HG03521 (cell line): Measurements from ENCODE around the gene TMEM106C.

Experiments
- ATAC-seq: cut with Tn5 transposase; IDR thresholded peaks from one replicate; pipeline ENCODE4 v1.9.1; 2021; ENCODE audit warnings: mild to moderate bottlenecking, moderate library complexity; ENCODE audit not compliant: unreplicated experiment

The TMEM106C gene

DNA sequence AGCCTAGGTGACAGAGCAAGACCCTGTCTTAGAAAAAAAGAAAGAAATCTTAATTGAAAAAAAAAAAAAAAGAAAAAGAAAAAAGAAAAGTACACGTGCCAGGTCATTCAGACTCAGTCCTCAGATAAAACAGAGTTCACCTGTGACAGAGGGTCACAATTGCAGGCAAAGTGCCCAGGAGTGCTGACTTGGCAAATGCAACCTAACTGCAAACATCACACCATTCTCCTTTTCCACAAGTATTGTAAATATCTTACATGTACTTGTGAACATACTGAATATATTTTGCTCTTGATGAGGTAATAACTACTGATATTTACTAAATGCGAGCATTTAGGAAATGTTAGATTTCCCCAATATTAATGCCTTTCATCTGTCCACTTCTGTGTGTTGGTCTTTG is 49.9 kb downstream of the TMEM106C start:
- no peak for ATAC-seq

DNA sequence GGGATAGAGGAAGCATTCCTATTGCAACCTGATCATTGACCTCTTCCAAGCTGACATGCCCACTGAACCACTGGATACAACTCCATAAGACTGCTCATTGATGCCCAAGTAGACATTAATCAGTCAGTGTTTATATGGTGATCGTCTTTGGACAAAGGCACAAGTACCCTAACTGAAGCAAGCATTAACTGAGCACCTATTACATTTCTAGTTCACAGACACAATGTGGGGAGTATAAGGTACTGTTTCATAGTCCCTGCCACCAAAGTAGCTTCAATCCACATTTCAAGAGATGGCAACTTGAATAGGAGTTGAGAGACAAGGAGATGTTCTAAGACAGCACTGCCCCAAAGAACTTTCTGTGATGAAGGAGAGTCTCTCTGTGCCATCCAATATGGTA is 51.7 kb downstream of the TMEM106C start:
- no peak for ATAC-seq

DNA sequence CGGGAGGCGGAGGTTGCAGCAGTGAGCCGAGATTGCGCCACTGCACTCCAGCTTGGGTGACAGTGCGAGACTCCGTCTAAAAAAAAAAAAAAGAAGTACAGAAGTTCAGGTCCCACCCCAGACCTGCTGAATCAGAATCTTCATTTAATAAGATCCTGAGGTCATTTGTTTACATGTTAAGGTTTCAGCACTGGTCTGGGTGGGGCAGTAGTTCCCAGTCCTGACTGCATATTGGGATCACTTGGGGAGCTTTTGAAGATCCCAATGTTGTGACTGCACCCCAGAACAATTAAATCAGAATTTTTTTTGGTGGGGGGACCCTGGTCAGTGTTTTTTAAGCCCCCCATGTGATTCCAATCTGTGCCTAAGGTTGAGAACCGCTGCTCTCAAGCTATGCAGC is 52.6 kb downstream of the TMEM106C start:
- no peak for ATAC-seq

DNA sequence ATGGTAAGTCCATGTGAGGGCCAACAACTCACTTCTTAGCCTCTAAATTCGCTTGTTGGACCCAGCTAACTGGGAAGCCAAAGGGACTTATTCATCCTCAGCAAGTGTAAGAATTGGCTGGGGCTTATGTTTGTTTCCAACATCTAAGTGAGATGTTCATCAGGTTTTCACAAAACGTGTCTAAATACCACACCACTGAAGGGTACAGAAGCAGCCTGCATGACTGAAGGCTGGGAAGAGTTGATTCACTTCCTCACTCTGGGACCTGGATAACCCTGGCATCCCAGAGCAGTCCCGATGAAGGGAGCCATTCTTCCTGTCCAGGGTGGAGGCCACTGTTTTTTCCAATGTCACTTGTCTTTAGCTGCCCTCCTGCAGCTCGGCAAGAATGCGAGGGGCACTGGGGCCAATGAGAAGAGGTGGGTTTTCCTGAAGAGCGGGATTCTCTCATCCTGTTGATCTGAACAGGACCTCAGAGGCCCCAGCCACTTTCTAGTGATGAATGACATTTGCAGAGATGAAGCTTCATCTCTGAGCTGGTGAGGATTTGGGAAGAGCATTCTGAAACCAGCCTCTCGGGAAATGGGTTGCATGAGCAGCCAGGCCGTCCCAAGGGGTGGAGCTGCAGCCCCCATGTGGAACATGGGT is 53.1 kb downstream of the TMEM106C start:
- no peak for ATAC-seq

DNA sequence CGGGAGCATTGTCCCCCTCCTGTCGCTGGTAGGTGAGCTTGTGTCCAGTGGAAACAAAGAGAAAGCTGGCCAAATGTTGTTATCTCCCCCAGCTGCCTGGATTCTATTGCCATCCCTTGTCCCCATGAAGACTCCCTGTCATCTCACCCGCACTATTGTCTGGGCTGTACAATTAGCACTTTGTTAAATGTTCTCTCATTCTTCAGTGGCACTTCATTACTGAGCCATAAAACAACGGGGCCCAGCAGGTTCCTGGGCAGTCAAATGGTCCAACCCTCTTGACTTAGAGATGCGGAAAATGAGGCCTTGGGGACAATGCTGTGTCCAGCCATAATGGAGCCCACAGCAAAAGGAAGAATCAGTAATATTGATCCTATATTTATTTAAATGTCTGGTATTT is 54.1 kb downstream of the TMEM106C start:
- no peak for ATAC-seq

DNA sequence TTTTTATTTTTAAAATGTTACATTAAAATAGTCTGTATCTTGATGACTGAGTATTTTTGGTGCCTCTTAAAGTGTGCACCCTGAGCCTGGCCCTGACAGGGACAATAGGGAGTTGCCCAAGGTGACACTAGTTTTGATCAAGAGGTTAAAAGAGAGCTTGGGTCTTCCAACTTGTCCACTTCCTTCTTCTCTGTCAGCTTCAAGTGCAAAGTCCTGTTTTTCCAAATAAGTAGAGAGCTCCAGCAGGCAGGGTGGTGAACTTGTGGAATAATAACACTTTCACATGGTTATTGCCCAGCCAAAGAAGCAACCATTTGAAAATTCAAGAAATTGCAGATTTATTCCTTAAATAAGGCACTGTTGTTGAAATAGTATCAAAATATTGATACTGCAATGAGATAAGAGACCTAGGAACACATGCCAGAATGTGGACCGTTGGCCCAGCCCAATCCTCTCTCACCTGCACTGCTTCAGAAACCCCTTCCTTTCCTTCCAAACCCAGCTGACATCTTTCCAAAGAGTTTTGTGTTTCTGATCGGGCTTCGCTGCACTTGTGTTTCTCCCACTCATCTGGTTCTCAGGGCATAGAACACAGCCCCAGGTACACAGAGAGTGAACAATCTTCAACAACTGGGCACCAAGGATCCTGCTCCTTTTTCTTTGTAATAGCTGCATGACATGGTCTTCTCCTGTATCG is 54.7 kb downstream of the TMEM106C start:
- ATAC-seq: no peak
